Subcutaneous abdominal adipose tissue (tissue), 5 donors: Measurements from ENCODE around the gene SYNJ2.

ENCODE experiments used
- H3K27ac ChIP-seq: one replicate; pipeline ENCODE4 v1.7.0; 2013; ENCODE audit warnings: low read depth, mild to moderate bottlenecking, inconsistent platforms, low read length, moderate library complexity
- H3K27me3 ChIP-seq, 5 donors: one replicate each; pipeline ENCODE4 v1.7.0; 2013; ENCODE audit warnings: low read length in 5 of 5, inconsistent platforms in 1 of 5; ENCODE audit not compliant: control insufficient read depth in 5 of 5, insufficient read depth in 4 of 5
- H3K36me3 ChIP-seq, 5 donors: one replicate each; pipeline ENCODE4 v1.7.0; 2013; ENCODE audit warnings: low read length in 5 of 5; ENCODE audit not compliant: control insufficient read depth in 5 of 5, insufficient read depth in 5 of 5
- H3K4me1 ChIP-seq, 5 donors: one replicate each; pipeline ENCODE4 v1.7.0; 2013; ENCODE audit warnings: low read length in 5 of 5, mild to moderate bottlenecking in 3 of 5, moderate library complexity in 1 of 5; ENCODE audit not compliant: control insufficient read depth in 5 of 5, insufficient read depth in 5 of 5
- H3K4me3 ChIP-seq, 5 donors: one replicate each; pipeline ENCODE4 v1.7.0; 2013; ENCODE audit warnings: low read length in 5 of 5, low read depth in 1 of 5
- H3K9ac ChIP-seq, 5 donors: one replicate each; pipeline ENCODE4 v1.7.0; 2013; ENCODE audit warnings: low read length in 5 of 5, mild to moderate bottlenecking in 4 of 5, moderate library complexity in 3 of 5
- H3K9me3 ChIP-seq, 5 donors: one replicate each; pipeline ENCODE4 v1.7.0; 2013; ENCODE audit warnings: low read length in 5 of 5; ENCODE audit not compliant: control insufficient read depth in 5 of 5
- donor health status: healthy.
- donor health status: healthy.
- donor health status: healthy.
- donor health status: healthy.
- donor health status: healthy.

Gene SYNJ2

DNA sequence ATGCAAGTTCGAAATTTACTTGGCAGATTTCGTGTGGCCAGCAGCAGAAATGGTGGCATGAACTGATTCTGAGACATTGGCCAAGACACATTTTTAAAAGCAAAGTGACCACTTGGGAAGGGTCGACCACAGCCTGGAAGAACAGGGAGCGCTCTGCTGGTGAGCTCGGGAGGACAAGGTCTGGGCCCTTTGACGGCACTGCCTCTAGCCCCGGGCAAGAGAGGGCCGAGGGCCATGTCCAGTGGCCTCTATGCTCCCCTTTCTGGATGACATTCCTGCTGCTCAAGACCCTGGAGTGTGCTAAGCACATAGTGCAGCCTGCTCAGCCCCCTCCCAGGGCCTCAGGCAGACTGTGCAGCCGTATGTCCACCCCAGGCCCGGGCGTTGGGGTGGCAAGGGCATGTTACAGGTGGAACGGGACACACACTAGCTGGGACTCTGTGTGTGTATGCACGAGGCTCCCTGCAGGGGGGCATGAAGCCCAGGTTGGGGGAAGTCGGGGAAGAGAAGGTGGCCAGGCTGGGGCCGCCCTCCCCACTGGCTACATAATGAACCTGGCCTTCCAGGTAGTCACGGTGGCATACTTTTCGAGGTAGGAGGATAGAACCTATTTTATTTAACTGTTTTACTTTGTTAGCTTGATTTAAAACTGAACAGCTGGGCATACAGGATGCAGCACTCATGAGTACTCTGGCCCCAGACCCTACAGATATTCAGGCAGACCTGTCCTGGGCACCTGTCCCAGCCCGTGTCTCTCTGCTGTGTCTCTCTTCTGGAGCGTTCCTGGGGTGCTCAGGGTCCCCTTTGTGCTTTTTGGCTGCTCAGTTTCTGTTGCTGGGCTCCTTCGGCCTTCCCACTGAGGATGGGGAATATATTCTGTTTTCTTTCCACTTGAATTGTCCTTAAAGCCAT, 6.4 kb downstream of the SYNJ2 start:
- Histone ChIP-seq H3K27ac (no peak overlapping the region), H3K4me1 (peaks cover 0 to 10% (median 3%) of the 10 kb centered on the region in 5 donors)

DNA sequence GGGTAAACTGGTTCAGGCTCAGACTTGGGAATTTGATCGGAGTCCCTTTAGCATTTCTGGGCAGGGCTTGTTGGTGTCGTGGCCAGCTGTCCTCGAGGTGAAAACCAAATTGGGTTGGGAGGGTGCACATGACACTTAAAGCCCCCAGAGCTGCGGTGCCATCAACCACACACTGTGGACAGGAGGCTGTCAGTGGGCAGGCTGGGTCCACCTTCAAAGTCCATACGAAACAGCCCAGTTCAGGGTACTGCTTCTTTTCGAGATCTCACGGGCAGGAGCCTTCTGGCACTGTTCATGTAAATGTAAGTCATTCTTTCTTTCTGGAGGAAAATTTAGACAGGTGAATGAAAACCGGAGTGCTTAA, 7.0 kb downstream of the SYNJ2 start:
- H3K9me3 ChIP-seq: no peaks in the 10 kb centered on the region
- H3K27me3 ChIP-seq: peaks cover 0 to 3% (median 0%) of the 10 kb centered on the region in 5 donors
- H3K4me3 ChIP-seq: no peak overlapping the region
- no peak overlapping the region for H3K9ac ChIP-seq
- no peaks in the 10 kb centered on the region for H3K36me3 ChIP-seq
- H3K27ac ChIP-seq: no peak overlapping the region
- H3K4me1 ChIP-seq: peaks cover 0 to 10% (median 6%) of the 10 kb centered on the region in 5 donors

More for the DNA sequence above, 6.4 kb downstream of the SYNJ2 start:
- Histone ChIP-seq H3K9me3 (no peaks in the 10 kb centered on the region), H3K9ac (no peak overlapping the region), H3K36me3 (no peaks in the 10 kb centered on the region), H3K27me3 (peaks cover 0 to 3% (median 0%) of the 10 kb centered on the region in 5 donors), H3K4me3 (no peak overlapping the region)

DNA sequence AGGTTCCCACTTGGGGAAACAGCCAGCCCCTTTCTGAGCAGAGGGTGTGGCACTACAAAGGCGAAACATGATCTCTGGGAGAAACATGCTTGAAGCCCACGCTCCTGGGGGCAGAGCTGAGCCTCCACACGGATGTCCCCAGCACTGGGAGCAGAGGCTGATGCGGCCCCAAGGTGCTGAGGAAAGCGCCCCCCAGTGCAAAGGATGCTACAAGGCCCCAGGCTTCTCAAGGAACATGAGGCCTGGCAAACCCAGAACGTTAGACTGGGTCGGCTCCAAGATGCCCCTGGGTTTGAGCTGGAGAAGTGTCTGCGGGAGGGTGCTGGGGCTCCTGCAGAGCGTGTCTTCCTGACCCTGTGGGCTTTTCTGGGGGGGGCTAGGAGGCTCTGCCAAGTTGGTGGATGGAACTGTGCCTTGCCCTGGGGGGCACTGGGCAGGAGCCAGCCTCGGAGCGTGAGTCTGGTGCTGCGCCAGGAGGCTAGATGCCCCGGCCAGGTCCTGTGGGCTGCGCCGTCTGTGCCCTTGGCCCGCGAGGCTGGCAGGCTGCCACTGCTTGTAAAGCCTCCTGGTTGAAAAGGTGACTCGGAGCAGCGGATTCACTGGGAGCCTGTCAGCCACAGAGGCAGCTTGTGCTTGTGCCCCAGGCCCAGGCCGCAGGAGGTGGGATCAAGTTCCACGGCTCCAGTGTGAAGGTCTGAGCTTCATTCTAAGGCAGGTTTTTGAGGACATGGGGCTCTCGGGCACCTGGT, 8.1 kb downstream of the SYNJ2 start:
- Histone ChIP-seq H3K27me3 (peaks cover 0 to under 1% (median 0%) of the 10 kb centered on the region in 5 donors), H3K27ac (no peak overlapping the region), H3K4me1 (peaks cover 0 to 10% (median 6%) of the 10 kb centered on the region in 5 donors), H3K9ac (no peak overlapping the region), H3K9me3 (no peaks in the 10 kb centered on the region), H3K36me3 (no peaks in the 10 kb centered on the region), H3K4me3 (no peak overlapping the region)

DNA sequence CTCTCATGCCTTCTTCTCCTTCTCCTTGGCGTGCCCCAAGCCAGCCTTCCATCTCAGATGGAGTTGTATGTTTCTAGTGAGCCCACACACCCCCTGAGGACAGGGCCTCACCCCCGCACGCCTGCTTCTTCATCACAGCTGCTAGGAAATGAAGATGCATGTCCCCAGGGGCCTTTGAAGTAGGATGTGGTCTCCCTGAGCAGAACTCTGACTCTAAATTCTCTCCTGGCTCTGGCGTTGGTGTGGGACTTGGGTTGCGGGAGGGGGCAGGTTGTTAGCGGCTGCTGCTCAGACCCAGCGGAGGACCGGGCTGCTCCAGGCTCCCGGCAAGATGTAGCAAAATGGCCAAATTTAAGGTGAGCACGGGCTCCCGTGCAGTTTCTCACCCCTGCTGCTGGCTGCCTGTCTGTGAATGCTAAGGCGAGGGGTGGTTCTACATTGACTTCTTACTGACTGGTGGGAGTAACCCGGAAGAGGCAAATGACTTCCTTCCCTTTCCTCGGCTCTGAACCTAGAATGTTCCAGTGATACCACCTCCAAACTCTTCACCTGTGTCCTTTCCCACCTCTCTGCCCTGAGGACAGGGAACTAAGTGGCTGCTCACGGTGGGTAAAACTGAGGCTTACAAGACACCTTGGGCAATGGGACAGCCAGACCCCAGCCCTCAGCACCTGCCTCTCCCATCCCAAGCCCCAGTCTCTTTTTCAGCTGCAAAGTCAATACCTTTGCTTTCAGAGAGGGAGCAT, 8.8 kb downstream of the SYNJ2 start:
- H3K9me3 ChIP-seq: no peaks in the 10 kb centered on the region
- no peak overlapping the region for H3K4me3 ChIP-seq
- H3K36me3 ChIP-seq: no peaks in the 10 kb centered on the region
- H3K9ac ChIP-seq: no peak overlapping the region
- no peaks in the 10 kb centered on the region for H3K27me3 ChIP-seq
- peaks cover 0 to 10% (median 6%) of the 10 kb centered on the region in 5 donors for H3K4me1 ChIP-seq
- H3K27ac ChIP-seq: no peak overlapping the region

DNA sequence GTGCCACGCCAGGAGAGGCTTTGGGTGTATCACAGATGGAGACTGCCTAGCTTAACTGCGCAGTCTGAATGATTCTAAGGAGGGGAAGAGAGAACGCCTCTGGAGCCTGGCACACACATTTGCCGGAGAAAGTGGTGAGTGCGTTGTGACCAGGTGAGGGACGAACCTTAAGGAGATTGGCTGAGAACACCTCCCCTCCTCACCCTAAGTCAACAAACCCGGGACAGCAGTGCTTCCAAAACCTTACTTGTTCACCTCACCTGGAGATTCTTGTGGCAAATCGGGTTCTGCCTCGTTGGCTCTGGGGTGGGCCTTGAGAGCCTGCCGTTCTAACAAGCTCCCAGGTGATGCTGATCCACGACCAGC, 9.4 kb downstream of the SYNJ2 start:
- Histone ChIP-seq H3K9ac (no peak overlapping the region), H3K27ac (no peak overlapping the region), H3K4me1 (peaks cover 0 to 10% (median 6%) of the 10 kb centered on the region in 5 donors), H3K27me3 (no peaks in the 10 kb centered on the region), H3K4me3 (no peak overlapping the region), H3K36me3 (no peaks in the 10 kb centered on the region), H3K9me3 (no peaks in the 10 kb centered on the region)

DNA sequence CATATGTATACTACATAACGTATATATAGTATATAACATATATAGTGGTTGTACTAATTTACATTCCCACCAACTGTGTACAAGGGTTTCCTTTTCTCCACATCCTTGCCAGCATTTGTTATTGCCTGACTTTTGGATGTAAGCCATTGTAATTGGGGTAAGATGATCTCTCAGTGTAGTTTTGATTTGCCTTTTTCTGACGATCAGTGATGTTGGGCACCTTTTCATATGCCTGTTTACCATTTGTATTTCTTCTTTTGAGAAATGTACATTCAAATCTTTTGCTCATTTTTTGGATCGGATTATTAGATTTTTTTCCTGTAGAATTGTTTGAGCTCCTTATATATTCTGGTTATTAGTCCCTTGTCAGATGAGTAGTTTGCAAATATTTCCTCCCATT, 11.4 kb downstream of the SYNJ2 start:
- Histone ChIP-seq H3K9ac (no peak overlapping the region), H3K36me3 (no peaks in the 10 kb centered on the region), H3K9me3 (no peaks in the 10 kb centered on the region), H3K4me1 (peaks cover 0 to 10% (median 6%) of the 10 kb centered on the region in 5 donors), H3K27me3 (no peaks in the 10 kb centered on the region), H3K27ac (no peak overlapping the region), H3K4me3 (no peak overlapping the region)

DNA sequence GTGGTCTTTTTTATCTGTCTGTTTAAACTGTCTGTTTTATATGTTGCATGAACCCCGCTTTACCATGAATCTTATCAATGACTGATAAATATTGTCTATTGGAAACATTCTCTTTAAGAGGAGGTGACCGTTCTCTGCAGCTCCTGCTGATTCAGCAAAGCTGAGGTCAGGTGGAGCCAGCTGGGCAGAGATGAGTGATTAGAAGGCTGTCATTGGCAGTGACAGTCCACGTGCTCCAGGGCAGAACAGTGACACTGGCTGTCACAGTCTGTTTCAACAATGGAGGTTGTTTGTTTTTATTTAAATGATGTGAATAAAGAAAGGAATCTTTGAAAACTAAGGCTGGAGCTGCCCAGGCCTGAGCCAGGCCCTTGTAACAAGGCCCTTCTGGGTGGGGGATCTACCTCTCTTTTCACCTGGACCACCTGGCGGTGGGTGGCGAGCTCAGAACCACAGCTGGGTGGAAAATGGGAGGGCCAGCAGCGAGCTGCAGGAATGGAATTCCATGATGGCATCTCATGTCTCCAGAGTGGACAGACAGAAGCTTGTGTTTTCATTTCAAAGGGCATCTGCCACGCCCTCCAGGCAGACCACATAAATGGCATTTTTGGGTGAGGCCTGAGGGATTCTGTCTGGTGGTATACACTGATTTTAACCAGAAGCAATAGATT, 12.6 kb downstream of the SYNJ2 start:
- no peaks in the 10 kb centered on the region for H3K27me3 ChIP-seq
- no peak overlapping the region for H3K4me3 ChIP-seq
- no peak overlapping the region for H3K9ac ChIP-seq
- H3K36me3 ChIP-seq: no peaks in the 10 kb centered on the region
- no peak overlapping the region for H3K27ac ChIP-seq
- no peaks in the 10 kb centered on the region for H3K9me3 ChIP-seq
- peaks cover 0 to 10% (median 6%) of the 10 kb centered on the region in 5 donors for H3K4me1 ChIP-seq

DNA sequence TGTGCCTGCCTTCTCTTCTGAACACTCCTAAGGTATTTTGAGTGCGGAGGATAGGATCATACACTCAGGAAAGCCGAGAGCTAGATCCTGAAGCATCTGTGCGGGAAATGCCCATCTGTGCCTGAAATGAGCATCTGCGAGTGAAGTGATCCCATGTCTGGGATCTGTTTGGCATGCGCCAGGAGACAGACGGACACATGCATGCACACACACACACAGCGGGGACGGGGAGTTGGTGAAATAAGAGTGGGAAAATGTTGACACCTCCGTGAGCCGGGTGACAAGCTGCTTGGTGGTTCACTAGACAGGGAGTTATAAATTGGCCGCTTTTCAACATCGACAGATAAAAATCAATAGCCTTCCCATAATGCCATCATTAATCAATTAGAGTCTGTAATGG, 13.8 kb downstream of the SYNJ2 start:
- no peaks in the 10 kb centered on the region for H3K36me3 ChIP-seq
- H3K9me3 ChIP-seq: no peaks in the 10 kb centered on the region
- no peak overlapping the region for H3K9ac ChIP-seq
- peaks cover 0 to 5% (median 4%) of the 10 kb centered on the region in 5 donors for H3K4me1 ChIP-seq
- H3K27me3 ChIP-seq: no peaks in the 10 kb centered on the region
- no peak overlapping the region for H3K27ac ChIP-seq
- H3K4me3 ChIP-seq: no peak overlapping the region

DNA sequence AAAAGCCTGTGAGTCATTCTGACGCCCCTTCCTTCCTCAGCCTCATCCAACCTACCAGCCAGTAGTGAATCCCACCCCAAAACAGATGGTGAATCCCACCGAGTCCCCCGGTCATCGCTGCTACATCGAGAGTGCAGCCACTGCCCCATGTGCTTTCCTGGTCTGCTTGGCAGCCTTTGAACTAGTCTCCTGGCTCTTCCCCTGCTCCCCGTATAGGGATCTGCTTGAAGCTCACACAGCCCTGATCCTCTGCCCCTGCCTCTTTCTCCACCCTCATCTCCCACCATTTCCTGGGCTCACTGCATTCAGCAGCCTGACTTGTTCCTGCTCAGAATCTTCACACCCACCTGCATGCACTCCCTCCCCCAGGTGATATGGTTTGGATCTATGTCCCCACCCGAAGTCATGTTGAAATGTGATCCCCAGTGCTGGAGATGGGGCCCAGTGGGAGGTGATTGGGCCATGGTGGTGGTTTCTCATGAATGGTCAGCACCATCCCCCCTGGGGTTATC, 14.6 kb downstream of the SYNJ2 start:
- Histone ChIP-seq H3K4me3 (no peak overlapping the region), H3K9me3 (no peaks in the 10 kb centered on the region)

More for the DNA sequence above, 14.6 kb downstream of the SYNJ2 start:
- no peak overlapping the region for H3K27ac ChIP-seq
- H3K4me1 ChIP-seq: peaks cover 0 to 5% (median 0%) of the 10 kb centered on the region in 5 donors
- H3K9ac ChIP-seq: no peak overlapping the region
- no peaks in the 10 kb centered on the region for H3K27me3 ChIP-seq
- H3K36me3 ChIP-seq: no peaks in the 10 kb centered on the region
